GM12878 (cell line): ENCODE data around the gene PPP1R14B. TPM values are rescaled to one million over a fixed set of nuclear protein-coding genes. Genes with fewer than 3 reads are reported as not detected.

Experiments
- CBFB ChIP-seq: IDR thresholded peaks from 2 replicates; pipeline ENCODE4 v1.6.1; 2016; ENCODE audit warnings: antibody characterized with exemption, low read depth
- FOS ChIP-seq: IDR thresholded peaks from 3 replicates; pipeline ENCODE4 v1.6.1; 2011; ENCODE audit warnings: borderline replicate concordance; ENCODE audit not compliant: insufficient read length; ENCODE audit errors: extremely low read depth
- FOXK2 ChIP-seq: fragments of 450-650 bp; IDR thresholded peaks from 2 replicates; pipeline ENCODE4 v1.6.1; 2017; ENCODE audit warnings: mild to moderate bottlenecking, moderate library complexity
- HCFC1 ChIP-seq: fragments of 150-350 bp; IDR thresholded peaks from 2 replicates; pipeline ENCODE4 v1.6.1; 2014; ENCODE audit warnings: low read length
- LARP7 ChIP-seq: fragments of 450-650 bp; IDR thresholded peaks from 2 replicates; pipeline ENCODE4 v1.6.1; 2017; ENCODE audit warnings: mild to moderate bottlenecking
- PAX8 ChIP-seq: fragments of 450-650 bp; IDR thresholded peaks from 2 replicates; pipeline ENCODE4 v1.6.1; 2017; ENCODE audit warnings: mild to moderate bottlenecking, moderate library complexity
- PML ChIP-seq: IDR thresholded peaks from 2 replicates; pipeline ENCODE4 v1.6.1; 2012; ENCODE audit warnings: low read length, inconsistent platforms
- SMAD1 ChIP-seq: fragments of 450-650 bp; IDR thresholded peaks from 2 replicates; pipeline ENCODE4 v1.6.1; 2018; ENCODE audit warnings: mild to moderate bottlenecking, low read depth; ENCODE audit not compliant: partially characterized antibody
- SMARCA5 ChIP-seq: fragments of 450-650 bp; IDR thresholded peaks from 2 replicates; pipeline ENCODE4 v1.6.1; 2017; ENCODE audit warnings: mild to moderate bottlenecking
- TAF1 ChIP-seq: IDR thresholded peaks from 2 replicates; pipeline ENCODE4 v1.6.1; 2011; ENCODE audit warnings: mild to moderate bottlenecking, low read depth, low read length, borderline replicate concordance
- TCF7 ChIP-seq: IDR thresholded peaks from 2 replicates; pipeline ENCODE4 v1.6.1; 2014; ENCODE audit warnings: antibody characterized with exemption, borderline replicate concordance
- ZNF622 ChIP-seq: fragments of 450-650 bp; IDR thresholded peaks from 2 replicates; pipeline ENCODE4 v1.6.1; 2017; ENCODE audit warnings: mild to moderate bottlenecking, inconsistent platforms
- polyA plus RNA-seq, 11 experiments: library from polyadenylated mRNA; depleted of rRNA in 4 of 11; unstranded in 6 of 11; stranded (reverse) in 5 of 11; fragments of >200 nt; fragmentation: Nextera tagmentation in 4 of 11; fragmentation: Illumina TruSeq in 1 of 11; extraction: Ambion mirVana in 4 of 11; extraction: Trizol in 1 of 11; gene quantifications; 1 replicate in 1 of 11; 2 replicates in 10 of 11; pipeline versions ENCODE4 v1.2.1 to v1.2.3, GENCODE V29; 2011 to 2016; ENCODE audit warnings: inconsistent platforms in 2 of 11, missing spikeins in 2 of 11, low read depth in 1 of 11
- total RNA-seq, 4 experiments: library from RNA; depleted of rRNA in 3 of 4; stranded (reverse); fragments of >200 nt in 3 of 4; fragmentation: Illumina TruSeq in 1 of 4; extraction: Trizol in 1 of 4; gene quantifications; 2 replicates each; pipeline versions ENCODE4 v1.2.1 to v1.2.3, GENCODE V29; 2013 to 2021
- TF ChIP-seq, protein P1 (sequence below): IDR thresholded peaks from 2 replicates; pipeline ENCODE4 v1.6.1; 2011; ENCODE audit warnings: borderline replicate concordance, low read depth, mild to moderate bottlenecking, moderate library complexity, low read length; ENCODE audit not compliant: insufficient read depth, poor library complexity, severe bottlenecking
- TF ChIP-seq, protein P2 (sequence below): IDR thresholded peaks from 2 replicates; pipeline ENCODE4 v1.6.1; 2011; ENCODE audit warnings: borderline replicate concordance, low read depth, mild to moderate bottlenecking, moderate library complexity, mixed read lengths, low read length; ENCODE audit not compliant: insufficient read depth; ENCODE audit errors: extremely low read length
- TF ChIP-seq, protein P3 (sequence below): fragments of 450-650 bp; formaldehyde crosslinking; IDR thresholded peaks from 2 replicates; pipeline ENCODE4 v1.4.0; 2022; ENCODE audit warnings: mild to moderate bottlenecking, moderate library complexity
- TF ChIP-seq, protein P4 (sequence below): fragments of 150-350 bp; IDR thresholded peaks from 2 replicates; pipeline ENCODE4 v1.6.1; 2016; ENCODE audit warnings: low read depth, low read length
- TF ChIP-seq, protein P5 (sequence below): fragments of 450-650 bp; formaldehyde crosslinking; IDR thresholded peaks from 2 replicates; pipeline ENCODE4 v1.5.0; 2022; ENCODE audit warnings: mild to moderate bottlenecking, missing genetic modification characterization

PPP1R14B gene
- total and polyA plus RNA-seq, 10 of the 15 experiments (the other 5 are each of a cell fraction or from before 2014, with no cell fraction given): 8.4 to 283 (median 124) TPM

DNA sequence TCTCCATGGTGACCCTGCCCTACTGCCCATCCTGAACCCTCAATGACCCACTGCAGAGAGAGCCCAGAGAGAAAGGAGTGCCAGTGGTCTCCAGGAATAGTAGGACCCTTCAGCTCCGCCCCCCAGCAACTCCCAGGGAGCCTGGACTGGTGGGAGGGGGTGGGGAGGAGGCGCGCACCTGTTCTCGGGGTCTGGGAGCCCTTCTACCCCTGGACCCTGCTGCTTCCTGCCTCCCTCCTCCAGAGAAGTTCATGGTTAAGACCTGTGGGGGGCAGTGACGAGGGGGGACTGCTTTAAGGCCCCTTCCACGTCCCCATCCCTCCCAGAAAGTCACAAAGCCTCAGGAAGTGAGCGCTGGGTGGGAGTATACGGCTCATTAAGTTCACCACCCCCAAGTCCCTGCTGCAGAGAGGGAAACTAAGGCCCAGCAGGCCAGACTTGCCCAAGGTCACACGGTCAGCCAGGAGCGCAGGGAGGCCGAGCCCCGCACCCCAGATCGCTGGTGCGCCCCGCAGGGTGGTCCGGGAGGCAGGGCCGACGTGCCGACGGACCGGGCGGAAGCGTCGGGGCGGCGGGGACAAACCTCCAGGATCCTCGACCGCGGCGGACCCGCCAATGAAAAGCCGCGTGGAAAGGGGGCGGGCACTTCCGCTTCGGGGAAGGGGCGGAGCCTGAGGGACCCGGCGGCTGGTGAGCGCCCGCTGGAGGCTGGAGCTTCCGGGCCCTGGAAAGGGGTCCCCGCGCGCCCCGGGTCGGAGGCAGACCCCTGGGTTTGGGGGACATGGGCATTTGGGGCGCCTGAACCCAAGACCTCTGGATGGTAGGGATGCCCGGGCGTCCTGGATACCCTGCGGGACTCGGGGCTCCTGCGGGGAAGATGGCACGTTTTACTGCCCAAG is 20.9 kb downstream of the PPP1R14B start, which contains the start of the genes NUDT22 and TRPT1 (continued):
- TF ChIP-seq, protein P1, sequence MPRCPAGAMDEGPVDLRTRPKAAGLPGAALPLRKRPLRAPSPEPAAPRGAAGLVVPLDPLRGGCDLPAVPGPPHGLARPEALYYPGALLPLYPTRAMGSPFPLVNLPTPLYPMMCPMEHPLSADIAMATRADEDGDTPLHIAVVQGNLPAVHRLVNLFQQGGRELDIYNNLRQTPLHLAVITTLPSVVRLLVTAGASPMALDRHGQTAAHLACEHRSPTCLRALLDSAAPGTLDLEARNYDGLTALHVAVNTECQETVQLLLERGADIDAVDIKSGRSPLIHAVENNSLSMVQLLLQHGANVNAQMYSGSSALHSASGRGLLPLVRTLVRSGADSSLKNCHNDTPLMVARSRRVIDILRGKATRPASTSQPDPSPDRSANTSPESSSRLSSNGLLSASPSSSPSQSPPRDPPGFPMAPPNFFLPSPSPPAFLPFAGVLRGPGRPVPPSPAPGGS: peak; percentile 24
- TF ChIP-seq FOXK2 (no peak), LARP7 (peak; percentile 58), SMARCA5 (peak; percentile 78), FOS (no peak), TAF1 (peak; percentile 50; the same call in 1 of the 2 replicates), SMAD1 (no peak), TCF7 (no peak), PAX8 (no peak), ZNF622 (no peak), HCFC1 (peak; percentile 34; the same call in 1 of the 2 replicates), PML (peak; percentile 71), CBFB (0 out of 2 replicates have a peak, but pooled peaks have one; percentile 41)
- TF ChIP-seq, protein P2, sequence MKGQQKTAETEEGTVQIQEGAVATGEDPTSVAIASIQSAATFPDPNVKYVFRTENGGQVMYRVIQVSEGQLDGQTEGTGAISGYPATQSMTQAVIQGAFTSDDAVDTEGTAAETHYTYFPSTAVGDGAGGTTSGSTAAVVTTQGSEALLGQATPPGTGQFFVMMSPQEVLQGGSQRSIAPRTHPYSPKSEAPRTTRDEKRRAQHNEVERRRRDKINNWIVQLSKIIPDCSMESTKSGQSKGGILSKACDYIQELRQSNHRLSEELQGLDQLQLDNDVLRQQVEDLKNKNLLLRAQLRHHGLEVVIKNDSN: no peak
- TF ChIP-seq, protein P3, sequence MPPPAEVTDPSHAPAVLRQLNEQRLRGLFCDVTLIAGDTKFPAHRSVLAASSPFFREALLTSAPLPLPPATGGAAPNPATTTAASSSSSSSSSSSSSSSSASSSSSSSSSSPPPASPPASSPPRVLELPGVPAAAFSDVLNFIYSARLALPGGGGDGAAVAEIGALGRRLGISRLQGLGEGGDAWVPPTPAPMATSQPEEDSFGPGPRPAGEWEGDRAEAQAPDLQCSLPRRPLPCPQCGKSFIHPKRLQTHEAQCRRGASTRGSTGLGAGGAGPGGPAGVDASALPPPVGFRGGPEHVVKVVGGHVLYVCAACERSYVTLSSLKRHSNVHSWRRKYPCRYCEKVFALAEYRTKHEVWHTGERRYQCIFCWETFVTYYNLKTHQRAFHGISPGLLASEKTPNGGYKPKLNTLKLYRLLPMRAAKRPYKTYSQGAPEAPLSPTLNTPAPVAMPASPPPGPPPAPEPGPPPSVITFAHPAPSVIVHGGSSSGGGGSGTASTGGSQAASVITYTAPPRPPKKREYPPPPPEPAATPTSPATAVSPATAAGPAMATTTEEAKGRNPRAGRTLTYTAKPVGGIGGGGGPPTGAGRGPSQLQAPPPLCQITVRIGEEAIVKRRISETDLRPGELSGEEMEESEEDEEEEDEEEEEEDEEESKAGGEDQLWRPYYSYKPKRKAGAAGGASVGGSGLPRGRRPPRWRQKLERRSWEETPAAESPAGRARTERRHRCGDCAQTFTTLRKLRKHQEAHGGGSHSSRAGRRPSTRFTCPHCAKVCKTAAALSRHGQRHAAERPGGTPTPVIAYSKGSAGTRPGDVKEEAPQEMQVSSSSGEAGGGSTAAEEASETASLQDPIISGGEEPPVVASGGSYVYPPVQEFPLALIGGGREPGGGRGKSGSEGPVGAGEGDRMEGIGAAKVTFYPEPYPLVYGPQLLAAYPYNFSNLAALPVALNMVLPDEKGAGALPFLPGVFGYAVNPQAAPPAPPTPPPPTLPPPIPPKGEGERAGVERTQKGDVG (CRISPR knock-in tag): no peak
- TF ChIP-seq, protein P4, sequence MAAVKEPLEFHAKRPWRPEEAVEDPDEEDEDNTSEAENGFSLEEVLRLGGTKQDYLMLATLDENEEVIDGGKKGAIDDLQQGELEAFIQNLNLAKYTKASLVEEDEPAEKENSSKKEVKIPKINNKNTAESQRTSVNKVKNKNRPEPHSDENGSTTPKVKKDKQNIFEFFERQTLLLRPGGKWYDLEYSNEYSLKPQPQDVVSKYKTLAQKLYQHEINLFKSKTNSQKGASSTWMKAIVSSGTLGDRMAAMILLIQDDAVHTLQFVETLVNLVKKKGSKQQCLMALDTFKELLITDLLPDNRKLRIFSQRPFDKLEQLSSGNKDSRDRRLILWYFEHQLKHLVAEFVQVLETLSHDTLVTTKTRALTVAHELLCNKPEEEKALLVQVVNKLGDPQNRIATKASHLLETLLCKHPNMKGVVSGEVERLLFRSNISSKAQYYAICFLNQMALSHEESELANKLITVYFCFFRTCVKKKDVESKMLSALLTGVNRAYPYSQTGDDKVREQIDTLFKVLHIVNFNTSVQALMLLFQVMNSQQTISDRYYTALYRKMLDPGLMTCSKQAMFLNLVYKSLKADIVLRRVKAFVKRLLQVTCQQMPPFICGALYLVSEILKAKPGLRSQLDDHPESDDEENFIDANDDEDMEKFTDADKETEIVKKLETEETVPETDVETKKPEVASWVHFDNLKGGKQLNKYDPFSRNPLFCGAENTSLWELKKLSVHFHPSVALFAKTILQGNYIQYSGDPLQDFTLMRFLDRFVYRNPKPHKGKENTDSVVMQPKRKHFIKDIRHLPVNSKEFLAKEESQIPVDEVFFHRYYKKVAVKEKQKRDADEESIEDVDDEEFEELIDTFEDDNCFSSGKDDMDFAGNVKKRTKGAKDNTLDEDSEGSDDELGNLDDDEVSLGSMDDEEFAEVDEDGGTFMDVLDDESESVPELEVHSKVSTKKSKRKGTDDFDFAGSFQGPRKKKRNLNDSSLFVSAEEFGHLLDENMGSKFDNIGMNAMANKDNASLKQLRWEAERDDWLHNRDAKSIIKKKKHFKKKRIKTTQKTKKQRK: no peak
- TF ChIP-seq, protein P5, sequence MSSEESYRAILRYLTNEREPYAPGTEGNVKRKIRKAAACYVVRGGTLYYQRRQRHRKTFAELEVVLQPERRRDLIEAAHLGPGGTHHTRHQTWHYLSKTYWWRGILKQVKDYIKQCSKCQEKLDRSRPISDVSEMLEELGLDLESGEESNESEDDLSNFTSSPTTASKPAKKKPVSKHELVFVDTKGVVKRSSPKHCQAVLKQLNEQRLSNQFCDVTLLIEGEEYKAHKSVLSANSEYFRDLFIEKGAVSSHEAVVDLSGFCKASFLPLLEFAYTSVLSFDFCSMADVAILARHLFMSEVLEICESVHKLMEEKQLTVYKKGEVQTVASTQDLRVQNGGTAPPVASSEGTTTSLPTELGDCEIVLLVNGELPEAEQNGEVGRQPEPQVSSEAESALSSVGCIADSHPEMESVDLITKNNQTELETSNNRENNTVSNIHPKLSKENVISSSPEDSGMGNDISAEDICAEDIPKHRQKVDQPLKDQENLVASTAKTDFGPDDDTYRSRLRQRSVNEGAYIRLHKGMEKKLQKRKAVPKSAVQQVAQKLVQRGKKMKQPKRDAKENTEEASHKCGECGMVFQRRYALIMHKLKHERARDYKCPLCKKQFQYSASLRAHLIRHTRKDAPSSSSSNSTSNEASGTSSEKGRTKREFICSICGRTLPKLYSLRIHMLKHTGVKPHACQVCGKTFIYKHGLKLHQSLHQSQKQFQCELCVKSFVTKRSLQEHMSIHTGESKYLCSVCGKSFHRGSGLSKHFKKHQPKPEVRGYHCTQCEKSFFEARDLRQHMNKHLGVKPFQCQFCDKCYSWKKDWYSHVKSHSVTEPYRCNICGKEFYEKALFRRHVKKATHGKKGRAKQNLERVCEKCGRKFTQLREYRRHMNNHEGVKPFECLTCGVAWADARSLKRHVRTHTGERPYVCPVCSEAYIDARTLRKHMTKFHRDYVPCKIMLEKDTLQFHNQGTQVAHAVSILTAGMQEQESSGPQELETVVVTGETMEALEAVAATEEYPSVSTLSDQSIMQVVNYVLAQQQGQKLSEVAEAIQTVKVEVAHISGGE: peak; percentile 64
